Inferior parietal cortex (tissue), 1 donor: ENCODE data around the gene AMZ1.
"Not testable (repeated sequence)": the region's sequence is repeated elsewhere in the genome, so short reads cannot be mapped to it uniquely, and the experiment has no call there.

ENCODE experiments used
- DNase-seq: peaks from one replicate; pipeline ENCODE4 v3.0.0-alpha.2; 2016; ENCODE audit errors: extremely low spot score

Gene AMZ1

DNA sequence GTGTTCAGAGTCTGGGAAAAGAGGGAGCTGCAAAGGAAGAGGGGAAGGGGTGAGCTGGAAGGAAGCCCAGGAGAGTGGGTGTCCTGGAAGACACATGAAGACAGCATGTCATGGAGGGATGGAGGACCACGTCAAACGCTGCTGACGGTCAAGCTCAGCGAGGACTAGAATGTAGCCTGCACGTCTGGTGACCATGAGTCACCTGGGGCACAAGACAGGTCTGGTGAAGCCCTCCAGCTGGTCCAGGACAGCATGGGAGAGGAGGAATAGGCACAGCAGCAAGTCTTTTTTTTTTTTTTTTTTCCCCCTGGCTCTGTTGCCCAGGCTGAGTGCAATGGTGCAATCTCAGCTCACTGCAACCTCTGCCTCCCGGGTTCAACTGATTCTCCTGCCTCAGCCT, 19.6 kb upstream of the AMZ1 start:
- no peak for DNase-seq

DNA sequence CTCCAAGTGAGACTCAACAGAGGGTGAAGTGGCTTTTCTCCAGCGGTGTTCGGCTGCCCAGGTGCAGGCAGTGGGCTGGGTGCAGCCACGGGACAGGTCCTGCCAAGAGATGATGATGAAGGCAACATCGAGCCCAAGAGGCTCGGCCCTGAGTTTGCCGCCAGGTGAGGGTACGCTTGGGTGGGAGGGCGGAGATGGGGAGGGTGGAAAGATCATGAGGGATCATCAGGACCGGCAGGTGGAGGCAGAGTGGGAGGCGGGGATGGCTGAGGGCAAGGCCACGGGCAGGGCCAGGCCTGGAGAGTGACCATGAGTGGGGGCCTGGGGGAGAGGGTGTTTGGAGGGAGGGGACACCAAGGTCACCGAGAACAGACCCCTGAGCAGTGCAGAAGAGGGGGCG, 17.8 kb upstream of the AMZ1 start:
- DNase-seq = no peak

- DNase-seq = peak; percentile 61
These were observed 17.1 kb upstream of the AMZ1 start for GRCh38 chr7:2670720-2671391.

DNA sequence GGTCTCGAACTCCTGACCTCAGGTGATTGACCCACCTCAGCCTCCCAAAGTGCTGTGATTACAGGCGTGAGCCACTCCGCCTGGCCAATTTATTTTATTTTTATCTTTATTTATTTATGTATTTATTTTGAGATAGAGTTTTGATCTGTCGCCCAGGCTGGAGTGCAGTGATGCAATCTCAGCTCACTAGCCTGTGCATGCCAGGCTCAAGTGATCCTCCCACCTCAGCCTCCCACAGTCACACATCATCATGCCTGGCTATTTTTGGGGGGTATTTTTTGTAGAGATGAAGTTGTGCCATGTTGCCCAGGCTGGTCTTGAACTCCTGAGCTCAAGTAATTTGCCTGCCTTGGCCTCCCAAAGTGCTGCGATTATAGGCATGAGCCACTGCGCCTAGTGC, 14.8 kb upstream of the AMZ1 start:
- not testable (repeated sequence) for DNase-seq

DNA sequence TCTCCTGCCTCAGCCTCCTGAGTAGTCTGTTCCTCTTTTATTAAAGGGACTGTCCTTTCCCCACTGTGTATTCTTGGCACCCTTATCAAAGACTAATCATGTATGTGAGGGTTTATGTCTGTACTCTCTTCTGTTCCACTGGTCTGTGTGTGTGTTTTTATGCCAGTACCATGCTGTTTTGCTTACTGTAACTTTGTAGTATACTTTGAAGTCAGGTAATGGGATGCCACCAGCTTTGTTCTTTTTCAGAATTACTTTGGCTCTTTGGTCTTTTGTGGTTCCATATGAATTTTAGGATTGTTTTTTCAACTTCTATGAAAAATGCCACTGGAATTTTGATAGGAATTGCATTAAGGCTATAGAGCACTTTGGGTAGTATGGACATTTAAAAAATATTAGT, 14.1 kb upstream of the AMZ1 start:
- DNase-seq = no peak

- DNase-seq = no peak
These were observed 12.7 kb upstream of the AMZ1 start for GRCh38 chr7:2675256-2675764.

GRCh38 chr7:2676576-2676975, 11.4 kb upstream of the AMZ1 start:
- not testable (repeated sequence) for DNase-seq

GRCh38 chr7:2678454-2678853, 9.5 kb upstream of the AMZ1 start:
- not testable (repeated sequence) for DNase-seq

- DNase-seq = not testable (repeated sequence)
These were observed 8.6 kb upstream of the AMZ1 start for GRCh38 chr7:2679135-2680127.

- no peak for DNase-seq
These were observed 7.7 kb upstream of the AMZ1 start for GRCh38 chr7:2680256-2680655.

DNA sequence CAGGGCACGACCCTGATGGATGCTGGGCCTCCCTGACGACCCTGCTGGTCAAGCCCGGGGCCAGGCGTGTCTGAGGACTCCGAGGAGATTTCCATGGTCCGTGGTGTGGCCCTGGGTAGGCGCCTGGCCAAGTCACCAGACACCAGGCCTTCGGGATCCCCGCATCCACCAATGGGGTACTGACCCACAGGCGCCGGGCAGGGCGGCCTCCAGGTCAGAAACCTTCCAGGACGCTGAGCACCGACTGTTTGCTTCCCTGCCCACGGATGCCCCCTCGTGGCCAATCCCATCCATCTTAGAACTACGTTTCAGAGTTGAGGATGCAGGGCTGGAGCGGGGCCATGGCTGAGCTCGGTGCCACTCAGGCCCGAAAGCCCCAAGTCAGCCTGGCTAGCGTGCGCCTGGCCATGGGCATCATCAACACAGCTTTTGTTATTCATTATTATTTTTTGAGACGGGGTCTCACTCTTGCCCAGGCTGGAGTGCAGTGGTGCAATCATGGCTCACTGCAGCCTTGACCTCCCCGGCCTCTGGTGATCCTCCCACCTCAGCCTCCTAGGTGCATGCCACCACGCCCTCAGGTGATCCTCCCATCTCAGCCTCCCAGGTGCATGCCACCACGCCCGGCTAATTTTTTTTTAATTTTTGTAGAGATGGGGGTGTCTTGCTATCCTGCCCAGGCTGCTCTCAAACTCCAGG, 7.1 kb upstream of the AMZ1 start:
- DNase-seq = peak; percentile 87

DNA sequence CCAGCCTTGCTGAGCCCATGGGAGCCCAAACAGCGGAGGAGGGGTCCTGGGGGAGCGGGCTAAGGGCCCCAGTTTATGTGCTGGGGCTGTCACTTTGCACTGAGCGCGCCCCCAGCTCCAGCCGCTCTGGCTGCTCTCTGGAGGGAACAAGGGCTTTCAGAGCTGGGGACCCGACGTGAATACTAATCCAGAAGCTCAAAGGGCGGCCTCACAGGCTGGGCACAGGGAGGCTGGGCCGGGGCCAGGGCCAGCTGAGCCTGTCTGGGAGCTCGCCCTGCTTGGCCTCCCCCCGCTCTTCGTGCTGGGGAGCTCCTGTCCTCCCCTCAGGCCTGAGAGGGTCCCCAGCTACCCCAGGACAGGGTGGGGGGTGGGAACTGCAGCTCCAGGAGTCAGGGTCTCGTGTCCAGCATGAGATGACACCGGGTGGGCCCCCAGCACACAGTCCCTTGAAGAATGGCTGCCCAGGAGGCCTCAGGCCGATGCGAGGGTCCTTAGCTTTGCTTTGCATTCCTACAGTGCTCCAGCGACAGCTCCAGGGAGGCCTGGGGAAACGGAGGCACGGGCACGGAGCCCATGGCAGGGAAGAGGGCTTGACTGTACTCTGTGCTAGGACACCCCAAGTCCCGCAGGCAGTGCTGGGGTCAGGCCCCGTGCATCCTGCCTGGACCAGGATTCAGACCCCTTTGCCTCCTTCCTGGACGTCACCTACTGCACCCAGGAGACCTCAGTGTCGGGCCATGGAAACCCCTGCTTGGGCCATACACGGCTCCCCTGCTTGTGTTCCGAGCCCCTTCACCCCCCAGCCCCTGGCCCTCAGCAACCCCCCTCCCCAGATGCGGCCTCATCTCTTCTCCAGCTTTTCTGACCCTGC, 5.8 kb upstream of the AMZ1 start:
- DNase-seq = peak; percentile 86

- no peak for DNase-seq
These were observed 3.5 kb upstream of the AMZ1 start for GRCh38 chr7:2684501-2684900.

- DNase-seq = no peak
These were observed 1.9 kb upstream of the AMZ1 start for GRCh38 chr7:2686101-2686500.

DNA sequence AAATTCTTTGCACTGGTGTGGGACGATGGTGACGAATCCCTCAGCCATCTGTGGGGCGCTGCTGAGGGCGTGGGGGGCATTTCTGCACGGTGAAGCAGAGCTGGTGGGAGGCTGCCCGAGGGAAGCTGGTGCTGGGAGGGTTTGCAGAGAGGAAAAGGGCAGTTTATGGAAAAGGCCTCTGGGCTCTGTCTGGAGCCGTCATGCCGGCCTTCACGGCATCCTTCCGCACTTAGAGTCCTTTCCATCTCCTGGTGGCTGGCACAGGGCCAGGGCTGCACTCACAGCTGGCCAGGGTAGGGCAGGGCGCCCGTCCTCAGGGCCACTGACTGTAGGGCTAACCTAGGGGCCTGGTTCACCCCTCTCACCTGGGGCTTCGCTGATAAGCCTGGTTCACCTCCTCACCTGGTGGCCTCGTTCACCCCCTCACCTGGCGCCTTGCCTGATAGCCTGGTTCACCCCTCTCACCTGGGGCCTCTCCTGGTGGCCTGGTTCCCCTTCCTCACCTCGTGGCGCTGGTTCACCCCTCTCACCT, 598 bp upstream of the AMZ1 start:
- no peak for DNase-seq

DNA sequence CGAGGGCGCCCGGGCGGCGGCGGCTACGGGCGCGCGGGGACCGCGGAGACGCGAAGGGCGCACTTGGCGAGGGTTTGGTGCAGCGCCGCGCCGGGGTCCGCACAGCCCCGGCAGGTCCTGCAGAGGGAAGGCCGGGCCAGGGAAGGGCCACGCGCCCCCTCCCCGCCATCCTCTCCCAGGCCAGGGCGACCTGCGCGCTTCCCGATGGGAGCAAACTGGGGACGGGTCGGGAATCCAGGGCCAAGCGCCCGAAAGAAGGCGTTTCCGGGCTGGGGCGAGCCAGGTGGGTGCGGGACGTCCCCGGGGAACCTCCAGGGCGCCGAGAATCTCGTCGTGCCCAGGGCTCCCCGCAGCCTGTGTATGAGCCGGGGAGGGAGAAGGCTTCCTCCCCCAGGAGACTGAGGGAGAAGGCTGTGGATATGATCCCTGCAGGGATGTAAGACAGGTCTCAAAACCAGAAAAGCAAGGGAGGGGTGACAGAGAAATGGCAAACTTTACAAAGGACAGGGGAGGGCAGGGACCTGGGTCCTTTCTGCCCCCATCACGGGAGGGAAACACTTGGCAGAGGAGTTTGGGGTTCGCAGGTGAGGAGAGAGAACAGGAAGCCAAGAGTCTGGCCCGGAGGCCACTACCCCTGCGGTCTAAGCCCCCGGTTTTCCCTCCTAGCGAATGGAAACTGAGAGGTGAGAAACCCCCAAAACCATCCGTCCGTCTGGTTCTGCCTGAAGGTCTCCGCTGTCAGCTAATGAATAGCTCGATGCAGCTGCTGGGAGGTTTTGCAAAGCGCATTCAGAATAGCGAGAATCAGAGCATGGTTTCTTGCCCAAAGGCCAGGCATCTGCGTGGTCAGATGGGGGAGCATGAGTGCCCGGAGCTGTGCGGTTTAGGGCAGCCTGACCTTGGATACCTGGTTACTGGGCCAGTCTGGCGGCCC, 674 bp downstream of the AMZ1 start:
- DNase-seq = peak; percentile 51

- no peak for DNase-seq
These were observed 1.4 kb downstream of the AMZ1 start for GRCh38 chr7:2689343-2689847.

DNA sequence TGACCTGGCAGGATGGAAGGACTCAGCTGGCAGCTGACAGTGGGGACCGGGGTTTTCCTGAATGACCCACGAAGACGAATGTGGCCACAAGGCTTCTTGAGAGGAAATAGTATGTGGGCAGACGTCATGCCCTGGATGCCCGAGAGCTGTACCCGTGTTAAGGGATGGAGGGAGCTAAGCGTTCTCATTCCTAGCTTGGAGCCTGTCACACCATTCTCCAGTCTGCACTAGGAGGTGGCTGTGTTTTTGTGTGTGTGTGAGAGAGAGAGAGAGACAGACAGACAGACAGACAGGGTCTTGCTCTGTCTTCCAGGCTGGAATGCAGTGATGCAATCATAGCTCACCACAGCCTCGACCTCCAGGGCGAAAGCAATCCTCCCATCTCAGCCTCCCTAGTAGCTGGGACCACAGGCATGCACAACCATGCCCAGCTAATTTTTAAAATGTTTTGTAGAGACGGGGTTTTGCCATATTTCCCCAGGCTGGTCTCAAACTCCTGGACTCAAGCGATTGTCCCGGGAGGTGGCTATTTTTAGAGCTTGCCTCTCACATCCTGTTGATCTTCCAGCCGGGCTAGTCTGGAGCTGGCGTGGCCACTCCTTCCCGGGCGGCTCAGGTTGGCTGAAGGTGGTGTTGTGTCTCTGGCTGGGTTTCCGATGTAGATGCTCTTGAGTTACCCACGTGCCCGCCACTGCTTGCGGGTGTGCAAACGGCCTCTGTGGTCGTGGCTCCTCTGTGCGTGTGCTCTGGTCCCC, 2.1 kb downstream of the AMZ1 start:
- DNase-seq = no peak
